Kidney epithelial cell (primary cell): ENCODE results near the gene TBC1D25. TPM values are rescaled to one million over a fixed set of nuclear protein-coding genes. Genes with fewer than 3 reads are reported as not detected.

Experiments
- DNase-seq: peaks from one replicate; pipeline ENCODE4 v3.0.0-alpha.2; 2010; ENCODE audit warnings: low read depth
- H3K27me3 ChIP-seq: 2 replicates; pipeline ENCODE4 v1.6.0; 2011; ENCODE audit warnings: low read length; ENCODE audit not compliant: control insufficient read depth, insufficient read depth
- H3K36me3 ChIP-seq: 2 replicates; pipeline ENCODE4 v1.5.1; 2011; ENCODE audit warnings: low read length; ENCODE audit not compliant: control insufficient read depth, insufficient read depth
- H3K4me3 ChIP-seq: 2 replicates; pipeline ENCODE4 v1.5.1; 2011; ENCODE audit warnings: low read depth, mild to moderate bottlenecking, control low read depth, low read length
- total RNA-seq: library from RNA; depleted of rRNA; stranded (reverse); fragments of >200 nt; gene quantifications from 2 replicates; pipeline ENCODE4 v1.2.3, GENCODE V29; 2015
- TF ChIP-seq, protein P1 (sequence below): IDR thresholded peaks from 2 replicates; pipeline ENCODE4 v1.5.1; 2011; ENCODE audit warnings: mild to moderate bottlenecking, moderate library complexity, low read length, control low read depth, inconsistent platforms; ENCODE audit not compliant: insufficient read depth, poor library complexity, severe bottlenecking

TBC1D25 gene
- total RNA-seq, 1 donor from 2014 or later, result 6.6 TPM

GRCh38 chrX:48512371-48512935, 27.1 kb upstream of the TBC1D25 start:
- no peak for DNase-seq
- TF ChIP-seq, protein P1, sequence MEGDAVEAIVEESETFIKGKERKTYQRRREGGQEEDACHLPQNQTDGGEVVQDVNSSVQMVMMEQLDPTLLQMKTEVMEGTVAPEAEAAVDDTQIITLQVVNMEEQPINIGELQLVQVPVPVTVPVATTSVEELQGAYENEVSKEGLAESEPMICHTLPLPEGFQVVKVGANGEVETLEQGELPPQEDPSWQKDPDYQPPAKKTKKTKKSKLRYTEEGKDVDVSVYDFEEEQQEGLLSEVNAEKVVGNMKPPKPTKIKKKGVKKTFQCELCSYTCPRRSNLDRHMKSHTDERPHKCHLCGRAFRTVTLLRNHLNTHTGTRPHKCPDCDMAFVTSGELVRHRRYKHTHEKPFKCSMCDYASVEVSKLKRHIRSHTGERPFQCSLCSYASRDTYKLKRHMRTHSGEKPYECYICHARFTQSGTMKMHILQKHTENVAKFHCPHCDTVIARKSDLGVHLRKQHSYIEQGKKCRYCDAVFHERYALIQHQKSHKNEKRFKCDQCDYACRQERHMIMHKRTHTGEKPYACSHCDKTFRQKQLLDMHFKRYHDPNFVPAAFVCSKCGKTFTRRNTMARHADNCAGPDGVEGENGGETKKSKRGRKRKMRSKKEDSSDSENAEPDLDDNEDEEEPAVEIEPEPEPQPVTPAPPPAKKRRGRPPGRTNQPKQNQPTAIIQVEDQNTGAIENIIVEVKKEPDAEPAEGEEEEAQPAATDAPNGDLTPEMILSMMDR, result no peak
- Histone ChIP-seq H3K36me3 (no peaks in the 10 kb centered on the region), H3K27me3 (no peaks in the 10 kb centered on the region), H3K4me3 (no peak overlapping the region)

DNA sequence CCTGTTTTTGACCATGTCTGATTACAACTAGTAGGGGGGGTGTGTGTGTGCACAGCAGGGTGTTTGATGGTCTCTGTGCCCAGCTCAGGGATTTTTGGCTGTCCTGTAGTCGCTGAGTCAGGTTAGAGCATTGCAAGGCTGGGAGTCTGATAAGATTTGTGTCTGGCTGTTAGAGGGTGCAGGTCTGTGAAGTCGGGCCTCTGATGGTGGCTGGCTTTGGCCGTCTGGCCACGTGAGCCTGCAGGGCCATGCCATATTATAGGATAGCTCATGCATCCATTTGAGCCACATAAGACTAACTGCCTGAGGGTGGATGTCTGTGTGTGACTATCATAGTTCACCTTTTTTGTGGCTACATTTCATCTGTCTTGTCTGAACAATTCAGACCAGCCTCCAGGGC, 25.8 kb upstream of the TBC1D25 start:
- no peak for DNase-seq
- no peaks in the 10 kb centered on the region for H3K36me3 ChIP-seq
- TF ChIP-seq, protein P1, result no peak
- H3K27me3 ChIP-seq, result no peaks in the 10 kb centered on the region
- no peak overlapping the region for H3K4me3 ChIP-seq

DNA sequence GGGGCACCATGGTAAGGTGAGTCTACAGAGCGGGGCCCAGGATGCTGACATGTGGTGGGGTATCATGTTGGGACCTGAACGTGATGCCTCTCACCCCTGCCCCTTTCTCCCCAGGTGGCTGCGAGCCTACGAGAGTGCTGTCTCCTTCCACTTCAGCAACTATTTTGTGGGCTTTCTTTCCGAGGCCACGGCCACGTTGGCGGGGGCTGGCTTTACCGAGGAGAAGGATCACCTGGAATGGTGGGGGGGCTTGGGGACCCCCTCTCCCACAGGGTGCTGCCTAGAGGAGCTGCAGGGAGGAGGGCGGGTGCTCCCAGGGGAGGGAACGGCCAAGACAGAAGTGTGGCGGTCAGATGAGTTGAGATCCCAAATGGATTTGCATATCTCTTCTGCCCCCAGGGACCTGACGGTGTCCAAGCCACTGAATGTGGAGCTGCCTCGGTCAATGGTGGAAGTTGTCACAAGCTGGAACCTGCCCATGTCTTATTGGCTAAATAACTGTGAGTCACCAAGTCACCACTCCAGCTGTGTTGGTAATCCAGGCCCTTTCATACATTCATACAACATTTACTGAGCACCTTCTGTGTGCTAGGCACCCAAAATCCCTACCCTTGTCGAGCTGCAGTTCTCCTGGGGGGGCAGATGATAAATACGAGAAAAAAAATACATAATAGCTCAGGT, 25.2 kb upstream of the TBC1D25 start:
- Histone ChIP-seq H3K36me3 (no peaks in the 10 kb centered on the region), H3K27me3 (no peaks in the 10 kb centered on the region), H3K4me3 (no peak overlapping the region)
- no peak for DNase-seq
- TF ChIP-seq, protein P1, result no peak

DNA sequence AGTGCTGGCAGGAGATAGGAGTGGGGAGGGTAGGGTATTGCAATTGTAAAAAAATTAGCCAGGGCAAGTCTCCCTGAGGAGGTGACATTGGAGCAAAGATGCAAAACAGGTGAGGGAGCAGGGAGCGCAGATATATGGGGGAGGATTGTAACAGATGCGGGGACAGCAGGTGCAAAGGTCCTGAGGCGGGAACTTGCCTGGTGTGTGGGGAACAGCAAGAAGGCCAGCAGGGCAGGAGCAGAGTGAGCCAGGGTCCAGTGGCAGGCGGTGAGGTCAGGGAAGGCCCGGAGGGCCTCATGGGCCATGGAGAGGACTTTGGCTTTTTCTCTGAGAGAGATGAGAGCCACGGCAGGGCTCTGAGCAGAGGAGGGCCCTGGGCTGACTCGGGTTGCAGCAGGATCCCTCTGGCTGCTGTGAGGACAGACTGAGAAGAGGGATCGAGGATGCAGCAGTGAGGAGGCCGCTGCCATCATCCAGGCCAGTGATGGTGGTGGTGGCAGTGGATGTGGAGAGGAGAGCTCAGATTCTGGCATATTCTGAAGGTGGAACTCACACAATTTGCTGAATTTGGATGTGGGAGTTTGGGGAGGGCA, 24.6 kb upstream of the TBC1D25 start:
- TF ChIP-seq, protein P1, result no peak
- Histone ChIP-seq H3K27me3 (no peaks in the 10 kb centered on the region), H3K4me3 (no peak overlapping the region), H3K36me3 (no peaks in the 10 kb centered on the region)
- DNase-seq, result no peak

DNA sequence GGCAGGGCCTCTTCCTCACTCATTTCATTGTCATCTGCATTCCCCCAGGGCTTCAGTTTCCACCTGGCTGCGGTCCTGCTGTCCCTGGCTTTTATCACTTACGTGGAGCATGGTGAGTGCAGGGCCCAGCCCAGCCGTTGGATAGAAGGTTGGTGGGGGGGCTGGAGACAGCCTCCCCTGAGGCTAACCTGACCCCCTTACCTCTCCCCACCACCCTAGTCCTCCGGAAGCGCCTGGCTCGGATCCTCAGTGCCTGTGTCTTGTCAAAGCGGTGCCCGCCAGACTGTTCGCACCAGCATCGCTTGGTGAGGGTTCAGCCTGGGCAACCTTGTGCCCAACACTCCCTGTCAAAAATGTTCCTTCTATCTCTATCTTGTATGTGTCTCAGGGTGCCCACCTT, 23.7 kb upstream of the TBC1D25 start:
- Histone ChIP-seq H3K27me3 (no peaks in the 10 kb centered on the region), H3K4me3 (no peak overlapping the region), H3K36me3 (no peaks in the 10 kb centered on the region)
- TF ChIP-seq, protein P1, result no peak
- DNase-seq, result no peak
